ENCODE data around the gene PTEN.
A peak's percentile ranks its signal among the peaks of the same experiment; 100 is the strongest.

- TF ChIP-seq, protein P1, sequence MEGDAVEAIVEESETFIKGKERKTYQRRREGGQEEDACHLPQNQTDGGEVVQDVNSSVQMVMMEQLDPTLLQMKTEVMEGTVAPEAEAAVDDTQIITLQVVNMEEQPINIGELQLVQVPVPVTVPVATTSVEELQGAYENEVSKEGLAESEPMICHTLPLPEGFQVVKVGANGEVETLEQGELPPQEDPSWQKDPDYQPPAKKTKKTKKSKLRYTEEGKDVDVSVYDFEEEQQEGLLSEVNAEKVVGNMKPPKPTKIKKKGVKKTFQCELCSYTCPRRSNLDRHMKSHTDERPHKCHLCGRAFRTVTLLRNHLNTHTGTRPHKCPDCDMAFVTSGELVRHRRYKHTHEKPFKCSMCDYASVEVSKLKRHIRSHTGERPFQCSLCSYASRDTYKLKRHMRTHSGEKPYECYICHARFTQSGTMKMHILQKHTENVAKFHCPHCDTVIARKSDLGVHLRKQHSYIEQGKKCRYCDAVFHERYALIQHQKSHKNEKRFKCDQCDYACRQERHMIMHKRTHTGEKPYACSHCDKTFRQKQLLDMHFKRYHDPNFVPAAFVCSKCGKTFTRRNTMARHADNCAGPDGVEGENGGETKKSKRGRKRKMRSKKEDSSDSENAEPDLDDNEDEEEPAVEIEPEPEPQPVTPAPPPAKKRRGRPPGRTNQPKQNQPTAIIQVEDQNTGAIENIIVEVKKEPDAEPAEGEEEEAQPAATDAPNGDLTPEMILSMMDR (IDR thresholded peaks at IDR 0.05), result no peak
- TF ChIP-seq POLR2AphosphoS5 (IDR thresholded peaks at IDR 0.05) (peak in 3 of 4 donors; percentile 72 to 78 (median 76)), POLR2A (IDR thresholded peaks at IDR 0.05) (peak; percentile 27 to 30), EP300 (IDR thresholded peaks at IDR 0.05) (no peak)
Measured at GRCh38 chr10:87817609-87818504, 45.6 kb upstream of the PTEN start, which contains the start of gene ATAD1.

All from sigmoid colon (tissue), 4 donors.